ENCODE measurements around the gene TNFAIP1.

Gene TNFAIP1

DNA sequence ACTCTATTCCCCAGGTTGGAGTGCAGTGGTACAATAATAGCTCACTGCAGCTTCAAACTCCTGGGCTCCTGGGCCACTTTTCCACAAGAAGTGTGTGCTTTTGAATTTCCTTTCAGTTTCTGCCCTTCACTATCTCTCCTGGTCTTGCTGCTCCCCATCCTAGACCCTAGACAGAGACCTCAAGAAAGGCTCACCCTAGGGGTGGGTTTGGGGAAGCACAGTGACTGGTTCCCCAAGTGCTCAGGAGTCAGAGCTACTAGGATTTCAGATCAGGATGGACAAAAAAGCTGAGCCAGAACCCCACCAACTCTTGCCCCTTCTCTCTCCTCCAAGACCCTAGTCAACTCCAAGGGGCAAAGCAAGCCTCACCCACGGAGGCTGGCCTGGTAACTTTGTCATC, 31.0 kb downstream of the TNFAIP1 start:
- Histone ChIP-seq H3K27ac (ENCODE audit: low read depth, low read length) (no peak overlapping the region), H3K4me3 (ENCODE audit: low read depth, low read length) (no peak overlapping the region), H3K36me3 (ENCODE audit: control insufficient read depth, insufficient read depth, low read length) (peaks cover 31% of the 10 kb centered on the region), H3K4me1 (ENCODE audit: control insufficient read depth, insufficient read depth, low read length) (peaks cover 14% of the 10 kb centered on the region), H3K9me3 (ENCODE audit: control insufficient read depth, insufficient read depth, low read depth, low read length) (no peaks in the 10 kb centered on the region), H3K27me3 (ENCODE audit: control insufficient read depth, insufficient read depth, low read length) (peaks cover under 1% of the 10 kb centered on the region), H3K9ac (ENCODE audit: low read length) (no peak overlapping the region)

DNA sequence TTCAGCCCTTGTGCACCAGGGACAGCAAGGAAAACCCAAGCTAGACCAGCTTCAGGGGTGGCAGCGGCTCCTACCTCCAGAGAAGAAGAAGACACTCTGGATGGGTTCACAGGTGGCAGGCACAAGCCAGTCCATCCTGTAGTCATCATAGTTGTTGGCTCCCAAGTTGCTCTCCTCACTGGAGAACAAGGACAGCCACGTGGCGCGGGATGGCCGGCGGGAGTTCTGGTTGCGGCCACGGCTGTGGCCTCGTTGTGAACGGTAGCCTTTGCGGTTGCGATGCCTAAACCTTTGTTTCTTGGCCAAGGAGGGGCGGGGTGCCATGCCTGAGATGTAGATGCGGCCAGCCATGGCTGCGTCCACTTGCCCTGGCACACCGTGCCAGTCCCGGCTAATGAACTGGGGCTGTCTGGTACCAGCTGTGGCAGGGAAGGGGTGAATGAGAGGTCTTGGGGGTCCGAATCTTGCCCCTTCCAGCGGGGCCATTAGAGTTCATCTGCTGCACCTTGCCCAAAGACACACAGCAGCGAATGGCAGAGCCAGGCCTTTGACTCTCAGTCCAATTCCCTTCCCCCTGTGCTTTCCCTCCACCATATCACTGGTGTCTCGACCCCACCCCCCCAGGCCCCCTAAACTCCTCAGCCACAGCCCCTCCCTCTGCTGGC, 32.2 kb downstream of the TNFAIP1 start:
- no peak overlapping the region for H3K27ac ChIP-seq (ENCODE audit: low read depth, low read length)
- H3K9ac ChIP-seq (ENCODE audit: low read length) = no peak overlapping the region
- H3K4me1 ChIP-seq (ENCODE audit: control insufficient read depth, insufficient read depth, low read length) = peaks cover 14% of the 10 kb centered on the region
- peaks cover 12% of the 10 kb centered on the region for H3K27me3 ChIP-seq (ENCODE audit: control insufficient read depth, insufficient read depth, low read length)
- H3K36me3 ChIP-seq (ENCODE audit: control insufficient read depth, insufficient read depth, low read length) = peaks cover 21% of the 10 kb centered on the region
- no peaks in the 10 kb centered on the region for H3K9me3 ChIP-seq (ENCODE audit: control insufficient read depth, insufficient read depth, low read depth, low read length)
- no peak overlapping the region for H3K4me3 ChIP-seq (ENCODE audit: low read depth, low read length)

DNA sequence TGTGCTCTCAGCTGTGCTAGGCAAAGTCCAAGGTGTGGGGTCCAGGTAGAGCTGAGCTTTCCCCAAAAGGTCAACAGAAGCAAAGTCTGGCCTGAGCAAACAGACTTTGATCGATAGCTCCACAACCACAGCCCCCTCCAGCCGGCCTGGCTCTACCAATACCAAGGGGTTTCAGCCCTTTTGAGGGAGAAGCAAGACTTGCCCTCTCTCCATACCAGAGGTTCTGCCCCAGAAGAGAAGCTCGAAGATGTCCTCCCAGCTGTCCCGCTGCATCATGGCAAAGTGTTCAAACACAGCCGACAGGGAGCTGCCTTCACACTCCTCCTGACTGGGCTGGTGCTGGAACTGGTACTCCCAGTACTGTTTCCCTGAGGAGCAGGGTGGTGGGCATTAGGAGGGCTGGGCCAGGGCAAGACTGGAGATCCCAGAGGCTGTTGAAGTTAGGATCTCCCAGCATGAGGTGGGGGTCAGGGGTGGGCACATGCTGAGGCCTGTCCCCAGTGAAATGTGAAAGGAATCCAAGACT, 32.8 kb downstream of the TNFAIP1 start:
- Histone ChIP-seq H3K27ac (ENCODE audit: low read depth, low read length) (no peak overlapping the region), H3K27me3 (ENCODE audit: control insufficient read depth, insufficient read depth, low read length) (peaks cover 18% of the 10 kb centered on the region), H3K4me1 (ENCODE audit: control insufficient read depth, insufficient read depth, low read length) (peaks cover 14% of the 10 kb centered on the region), H3K36me3 (ENCODE audit: control insufficient read depth, insufficient read depth, low read length) (peaks cover 15% of the 10 kb centered on the region; the same call in 1 of the 2 replicates), H3K9ac (ENCODE audit: low read length) (no peak overlapping the region), H3K4me3 (ENCODE audit: low read depth, low read length) (no peak overlapping the region), H3K9me3 (ENCODE audit: control insufficient read depth, insufficient read depth, low read depth, low read length) (no peaks in the 10 kb centered on the region)

DNA sequence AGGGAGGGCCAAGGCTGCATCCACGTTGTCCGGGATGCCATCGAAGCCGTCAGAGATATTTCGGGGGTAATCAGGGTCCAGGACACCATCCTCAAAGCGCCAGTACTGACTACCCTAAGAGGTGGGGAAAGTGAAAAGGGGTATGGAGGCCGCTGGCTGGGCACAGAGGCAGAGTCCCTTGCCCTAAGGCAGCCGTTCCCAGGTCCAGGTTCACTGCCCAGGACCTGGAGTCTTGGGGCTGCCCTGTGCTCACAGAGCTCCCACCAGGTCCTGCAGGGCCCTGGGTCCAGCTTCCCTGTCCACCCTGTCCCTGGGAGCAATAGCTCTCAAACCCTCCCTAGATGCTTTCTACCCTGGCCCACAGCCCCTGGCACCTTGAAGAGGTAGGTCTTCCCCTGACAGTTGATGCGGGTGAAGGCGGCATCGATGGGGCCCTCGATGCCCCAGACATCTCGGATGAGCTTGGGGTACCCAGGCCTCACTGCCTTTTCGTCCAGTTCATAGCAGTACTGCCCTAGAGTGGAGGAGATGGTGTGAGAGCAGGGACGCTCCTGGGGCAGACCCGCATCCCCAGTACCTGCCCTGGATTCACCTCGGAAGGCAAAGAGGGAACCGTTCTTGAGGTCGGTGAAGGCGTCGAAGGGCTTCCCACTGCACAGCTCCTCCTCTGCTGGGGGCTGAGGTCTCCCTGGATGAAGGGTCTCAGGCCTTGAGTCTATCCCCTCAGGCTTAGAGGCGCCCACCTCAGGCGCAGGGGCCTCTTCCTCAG, 33.5 kb downstream of the TNFAIP1 start:
- Histone ChIP-seq H3K36me3 (ENCODE audit: control insufficient read depth, insufficient read depth, low read length) (peaks cover 8% of the 10 kb centered on the region; the same call in 1 of the 2 replicates), H3K27me3 (ENCODE audit: control insufficient read depth, insufficient read depth, low read length) (peaks cover 25% of the 10 kb centered on the region), H3K4me3 (ENCODE audit: low read depth, low read length) (no peak overlapping the region), H3K27ac (ENCODE audit: low read depth, low read length) (no peak overlapping the region), H3K4me1 (ENCODE audit: control insufficient read depth, insufficient read depth, low read length) (peaks cover 14% of the 10 kb centered on the region), H3K9ac (ENCODE audit: low read length) (no peak overlapping the region), H3K9me3 (ENCODE audit: control insufficient read depth, insufficient read depth, low read depth, low read length) (no peaks in the 10 kb centered on the region)

DNA sequence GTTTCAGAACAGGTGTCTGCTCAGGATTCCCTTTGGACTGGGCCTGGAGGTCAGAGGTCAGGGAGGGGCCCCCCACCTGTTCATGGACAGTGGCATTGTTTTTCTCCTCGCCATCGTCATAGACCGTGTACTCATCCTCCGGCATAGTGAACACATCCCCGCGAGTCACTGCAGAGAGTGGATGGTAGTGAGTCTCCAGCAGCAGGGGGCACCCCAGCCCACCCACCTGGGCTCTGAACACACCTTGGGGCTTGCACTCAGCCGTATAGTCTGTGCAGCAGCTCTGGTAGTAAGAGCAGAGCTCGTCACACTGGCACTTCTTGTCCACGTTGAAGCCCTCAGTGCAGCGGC, 34.1 kb downstream of the TNFAIP1 start:
- H3K27ac ChIP-seq (ENCODE audit: low read depth, low read length) = no peak overlapping the region
- peak overlapping the region; percentile 55 for H3K9ac ChIP-seq (ENCODE audit: low read length)
- peaks cover 14% of the 10 kb centered on the region for H3K4me1 ChIP-seq (ENCODE audit: control insufficient read depth, insufficient read depth, low read length)
- H3K4me3 ChIP-seq (ENCODE audit: low read depth, low read length) = no peak overlapping the region
- no peaks in the 10 kb centered on the region for H3K9me3 ChIP-seq (ENCODE audit: control insufficient read depth, insufficient read depth, low read depth, low read length)
- peaks cover 31% of the 10 kb centered on the region for H3K27me3 ChIP-seq (ENCODE audit: control insufficient read depth, insufficient read depth, low read length)
- peaks cover 3% of the 10 kb centered on the region; the same call in 1 of the 2 replicates for H3K36me3 ChIP-seq (ENCODE audit: control insufficient read depth, insufficient read depth, low read length)

DNA sequence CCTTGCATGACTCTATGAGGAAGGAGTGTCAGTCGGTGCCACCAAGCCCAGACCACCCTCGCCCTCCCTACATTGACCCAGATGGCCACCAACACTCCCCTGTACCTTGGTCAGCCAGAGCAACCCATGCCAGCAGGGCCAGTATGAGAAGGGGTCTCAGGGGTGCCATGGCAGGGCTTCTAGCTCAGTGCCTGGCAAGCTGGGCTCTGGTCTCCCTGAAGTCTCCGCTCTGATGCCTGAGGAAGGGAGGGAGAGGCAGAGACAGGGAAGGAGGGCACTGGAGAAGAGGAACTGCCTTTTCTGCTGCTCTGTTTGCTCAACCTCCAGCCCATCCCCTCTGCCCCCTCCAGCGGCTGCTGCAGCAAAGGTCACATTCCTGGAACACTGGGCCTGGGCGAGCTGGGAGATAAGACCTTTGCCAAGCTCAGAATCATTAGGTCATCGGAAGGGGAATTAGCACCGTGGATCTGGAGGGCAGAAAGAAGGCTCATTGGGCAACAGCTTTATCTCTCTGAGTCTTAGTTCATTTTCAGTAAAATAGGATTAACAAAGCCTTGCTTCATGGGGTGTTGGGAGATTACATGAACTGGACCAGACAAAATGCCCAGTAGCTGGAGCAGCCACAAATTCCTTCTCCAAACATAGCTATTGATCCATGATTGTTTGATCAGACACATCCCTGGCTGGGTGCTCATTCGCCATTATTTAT, 34.6 kb downstream of the TNFAIP1 start, which contains the start of gene VTN:
Gene VTN, minus strand, starts transcription at position 273 of the 709 bp plus-strand sequence. Its CDS starts 104 bp downstream, at position 169.
- peak within 1 kb of the TSS; percentile 55 for H3K9ac ChIP-seq (ENCODE audit: low read length)
- H3K27ac ChIP-seq (ENCODE audit: low read depth, low read length) = no peak within 1 kb of the TSS; the same call in 1 of the 2 replicates
- H3K4me1 ChIP-seq (ENCODE audit: control insufficient read depth, insufficient read depth, low read length) = peaks cover 14% of the 10 kb centered on the region
- peaks cover 35% of the 10 kb centered on the region for H3K27me3 ChIP-seq (ENCODE audit: control insufficient read depth, insufficient read depth, low read length)
- H3K9me3 ChIP-seq (ENCODE audit: control insufficient read depth, insufficient read depth, low read depth, low read length) = no peaks in the 10 kb centered on the region
- peaks cover 2% of the 10 kb centered on the region; the same call in 1 of the 2 replicates for H3K36me3 ChIP-seq (ENCODE audit: control insufficient read depth, insufficient read depth, low read length)
- peak within 1 kb of the TSS; percentile 49 for H3K4me3 ChIP-seq (ENCODE audit: low read depth, low read length)

DNA sequence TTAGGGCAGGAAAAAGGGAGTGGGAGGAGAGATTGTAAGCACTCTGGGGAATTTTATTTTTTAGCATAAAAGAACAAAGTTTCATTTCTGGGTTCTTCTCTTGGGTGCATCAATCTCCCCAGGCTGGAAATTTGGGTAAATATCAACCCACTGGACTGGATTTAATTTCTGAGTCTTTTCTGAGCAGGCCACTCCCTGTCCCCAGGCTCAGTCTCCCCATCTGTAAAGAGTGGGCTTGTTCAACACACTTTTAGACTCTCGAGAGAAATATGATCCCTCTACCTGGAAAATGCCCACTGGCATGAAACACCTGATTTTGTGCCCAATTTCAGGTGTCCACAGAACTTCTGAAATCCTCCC, 35.2 kb downstream of the TNFAIP1 start:
- Histone ChIP-seq H3K36me3 (ENCODE audit: control insufficient read depth, insufficient read depth, low read length) (no peaks in the 10 kb centered on the region), H3K27me3 (ENCODE audit: control insufficient read depth, insufficient read depth, low read length) (peaks cover 35% of the 10 kb centered on the region), H3K27ac (ENCODE audit: low read depth, low read length) (no peak overlapping the region; the same call in 1 of the 2 replicates), H3K9ac (ENCODE audit: low read length) (peak overlapping the region; percentile 4), H3K4me1 (ENCODE audit: control insufficient read depth, insufficient read depth, low read length) (peaks cover 14% of the 10 kb centered on the region), H3K9me3 (ENCODE audit: control insufficient read depth, insufficient read depth, low read depth, low read length) (no peaks in the 10 kb centered on the region), H3K4me3 (ENCODE audit: low read depth, low read length) (peak overlapping the region; percentile 49)

DNA sequence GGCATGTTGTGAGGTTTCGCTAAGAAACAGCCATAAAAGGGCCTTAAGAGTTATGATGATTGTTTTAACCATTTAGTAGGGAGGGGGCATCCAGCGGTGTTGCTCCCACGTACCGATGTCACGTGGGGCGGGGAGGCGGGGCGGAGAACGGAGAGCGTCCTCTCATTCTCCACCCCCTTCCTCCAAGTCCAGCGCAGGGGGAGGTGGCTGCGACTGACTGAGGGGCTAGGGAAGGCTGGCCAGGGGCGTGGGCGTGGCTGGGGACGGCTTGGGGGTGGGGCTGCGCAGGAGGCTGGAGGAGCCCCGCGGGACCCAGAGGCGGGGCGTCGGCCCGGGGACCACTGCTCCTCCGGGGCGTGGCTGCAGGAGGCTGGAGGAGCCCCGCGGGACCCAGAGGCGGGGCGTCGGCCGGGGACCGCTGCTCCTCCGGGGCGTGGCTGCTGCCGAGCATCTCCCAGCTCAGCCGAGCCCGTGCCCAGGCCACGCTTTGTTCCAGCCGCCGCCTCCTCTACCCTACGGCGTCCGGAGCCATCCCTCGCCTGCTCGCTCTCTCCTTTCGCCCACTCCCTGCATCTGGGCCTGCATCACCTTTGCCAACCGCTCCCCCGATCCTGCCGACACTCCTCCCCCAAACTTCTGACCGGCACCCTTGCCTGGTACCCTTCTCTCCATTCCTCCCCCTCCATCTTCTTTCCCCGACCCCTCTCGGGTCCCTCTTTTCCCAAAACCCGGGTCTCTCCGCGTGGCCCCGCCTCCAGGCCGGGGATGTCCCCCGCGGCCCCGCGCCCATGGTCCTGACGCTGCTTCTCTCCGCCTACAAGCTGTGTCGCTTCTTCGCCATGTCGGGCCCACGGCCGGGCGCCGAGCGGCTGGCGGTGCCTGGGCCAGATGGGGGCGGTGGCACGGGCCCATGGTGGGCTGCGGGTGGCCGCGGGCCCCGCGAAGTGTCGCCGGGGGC, 36.0 kb downstream of the TNFAIP1 start, which contains the start of gene SARM1:
Gene SARM1, plus strand, starts transcription at position 450 of the 958 bp plus-strand sequence. Its CDS starts 339 bp downstream, at position 789.
- peaks cover 14% of the 10 kb centered on the region for H3K4me1 ChIP-seq (ENCODE audit: control insufficient read depth, insufficient read depth, low read length)
- H3K9me3 ChIP-seq (ENCODE audit: control insufficient read depth, insufficient read depth, low read depth, low read length) = no peaks in the 10 kb centered on the region
- H3K9ac ChIP-seq (ENCODE audit: low read length) = peak within 1 kb of the TSS; percentile 67
- H3K36me3 ChIP-seq (ENCODE audit: control insufficient read depth, insufficient read depth, low read length) = no peaks in the 10 kb centered on the region
- no peak within 1 kb of the TSS; the same call in 1 of the 2 replicates for H3K27ac ChIP-seq (ENCODE audit: low read depth, low read length)
- peak within 1 kb of the TSS; percentile 74 for H3K4me3 ChIP-seq (ENCODE audit: low read depth, low read length)
- peaks cover 35% of the 10 kb centered on the region for H3K27me3 ChIP-seq (ENCODE audit: control insufficient read depth, insufficient read depth, low read length)

DNA sequence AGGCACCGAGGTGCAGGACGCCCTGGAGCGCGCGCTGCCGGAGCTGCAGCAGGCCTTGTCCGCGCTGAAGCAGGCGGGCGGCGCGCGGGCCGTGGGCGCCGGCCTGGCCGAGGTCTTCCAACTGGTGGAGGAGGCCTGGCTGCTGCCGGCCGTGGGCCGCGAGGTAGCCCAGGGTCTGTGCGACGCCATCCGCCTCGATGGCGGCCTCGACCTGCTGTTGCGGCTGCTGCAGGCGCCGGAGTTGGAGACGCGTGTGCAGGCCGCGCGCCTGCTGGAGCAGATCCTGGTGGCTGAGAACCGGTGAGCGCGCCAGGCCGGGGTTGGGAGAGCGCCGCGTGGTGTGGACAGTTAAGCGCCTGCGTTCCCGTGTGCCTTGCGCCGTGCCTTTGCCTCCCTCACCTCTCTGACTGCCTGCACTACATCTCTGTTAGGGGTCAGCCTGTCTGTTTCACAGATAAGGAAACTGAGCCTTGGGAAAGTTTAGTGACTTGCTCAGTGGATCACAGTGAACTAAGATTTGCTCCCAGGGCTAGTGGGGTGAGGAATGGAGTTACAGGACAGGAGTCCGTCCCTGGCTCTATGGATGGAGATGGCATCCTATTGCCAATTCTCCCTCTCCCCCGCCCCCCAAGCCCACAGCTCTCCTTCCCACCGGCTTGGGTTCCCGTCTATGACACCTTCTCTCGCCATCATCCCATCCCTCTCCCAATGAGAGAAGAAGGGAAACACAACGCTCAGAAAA, 36.8 kb downstream of the TNFAIP1 start:
- H3K36me3 ChIP-seq (ENCODE audit: control insufficient read depth, insufficient read depth, low read length) = no peaks in the 10 kb centered on the region
- peak overlapping the region; percentile 67 for H3K9ac ChIP-seq (ENCODE audit: low read length)
- peak overlapping the region; percentile 74 for H3K4me3 ChIP-seq (ENCODE audit: low read depth, low read length)
- peaks cover 35% of the 10 kb centered on the region for H3K27me3 ChIP-seq (ENCODE audit: control insufficient read depth, insufficient read depth, low read length)
- peaks cover 14% of the 10 kb centered on the region for H3K4me1 ChIP-seq (ENCODE audit: control insufficient read depth, insufficient read depth, low read length)
- no peak overlapping the region for H3K27ac ChIP-seq (ENCODE audit: low read depth, low read length)
- H3K9me3 ChIP-seq (ENCODE audit: control insufficient read depth, insufficient read depth, low read depth, low read length) = no peaks in the 10 kb centered on the region
